ENCODE data around the gene RIMS1.

GRCh38 chr6:72212686-72213085 lies 326.3 kb downstream of the RIMS1 start:
- no peak for TF ChIP-seq CTCF (IDR thresholded peaks at IDR 0.05)
- TF ChIP-seq POLR2A (IDR thresholded peaks at IDR 0.05): no peak
